Suprapubic skin (tissue), 3 donors: ENCODE data around the gene TFCP2L1.

Experiments used
- EP300 ChIP-seq: sonication (generic); formaldehyde crosslinking; IDR thresholded peaks from one replicate; pipeline ENCODE4 v1.6.1; 2017; ENCODE audit warnings: antibody characterized with exemption
- POLR2A ChIP-seq, 2 donors: fragments of 450-650 bp; IDR thresholded peaks; one replicate each; pipeline ENCODE4 v1.6.1; 2017; ENCODE audit warnings: antibody characterized with exemption in 2 of 2, mild to moderate bottlenecking in 2 of 2, moderate library complexity in 2 of 2
- TF ChIP-seq, protein P1 (sequence below), 2 donors: fragments of 200-600 bp in 1 of 2; fragments of 450-650 bp in 1 of 2; sonication (generic) in 1 of 2; IDR thresholded peaks; one replicate each; pipeline ENCODE4 v1.5.1; 2016 to 2019; ENCODE audit warnings: antibody characterized with exemption in 2 of 2, mild to moderate bottlenecking in 1 of 2, moderate library complexity in 1 of 2

DNA sequence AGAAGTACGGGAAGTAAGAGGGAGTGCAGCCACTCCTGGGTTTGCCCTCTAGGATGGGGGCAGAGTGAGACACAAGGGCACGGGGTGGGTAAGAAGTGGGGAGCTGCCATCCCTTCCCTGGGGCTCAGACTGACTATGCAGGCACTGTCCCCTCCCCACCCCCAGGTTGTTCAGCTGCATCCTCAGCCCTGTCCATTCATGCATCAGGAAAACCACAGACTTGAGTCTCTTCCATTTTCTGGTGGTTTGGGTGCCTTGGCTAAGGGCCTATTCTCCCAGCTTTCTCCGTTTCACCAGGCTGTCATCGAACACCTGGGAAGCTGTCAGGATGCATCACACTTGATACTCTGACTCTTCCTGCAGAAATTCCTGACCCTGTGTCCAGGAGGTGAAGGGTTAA lies 111.9 kb downstream of the TFCP2L1 start:
- TF ChIP-seq, protein P1, sequence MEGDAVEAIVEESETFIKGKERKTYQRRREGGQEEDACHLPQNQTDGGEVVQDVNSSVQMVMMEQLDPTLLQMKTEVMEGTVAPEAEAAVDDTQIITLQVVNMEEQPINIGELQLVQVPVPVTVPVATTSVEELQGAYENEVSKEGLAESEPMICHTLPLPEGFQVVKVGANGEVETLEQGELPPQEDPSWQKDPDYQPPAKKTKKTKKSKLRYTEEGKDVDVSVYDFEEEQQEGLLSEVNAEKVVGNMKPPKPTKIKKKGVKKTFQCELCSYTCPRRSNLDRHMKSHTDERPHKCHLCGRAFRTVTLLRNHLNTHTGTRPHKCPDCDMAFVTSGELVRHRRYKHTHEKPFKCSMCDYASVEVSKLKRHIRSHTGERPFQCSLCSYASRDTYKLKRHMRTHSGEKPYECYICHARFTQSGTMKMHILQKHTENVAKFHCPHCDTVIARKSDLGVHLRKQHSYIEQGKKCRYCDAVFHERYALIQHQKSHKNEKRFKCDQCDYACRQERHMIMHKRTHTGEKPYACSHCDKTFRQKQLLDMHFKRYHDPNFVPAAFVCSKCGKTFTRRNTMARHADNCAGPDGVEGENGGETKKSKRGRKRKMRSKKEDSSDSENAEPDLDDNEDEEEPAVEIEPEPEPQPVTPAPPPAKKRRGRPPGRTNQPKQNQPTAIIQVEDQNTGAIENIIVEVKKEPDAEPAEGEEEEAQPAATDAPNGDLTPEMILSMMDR (IDR thresholded peaks at IDR 0.05) = no peak
- no peak for TF ChIP-seq POLR2A (IDR thresholded peaks at IDR 0.05)
- no peak for TF ChIP-seq EP300
